Measurements from ENCODE around the gene RPTOR.
A peak's percentile ranks its signal among the peaks of the same experiment; 100 is the strongest.

Gene RPTOR

GRCh38 chr17:80998748-80999535 lies 454.3 kb downstream of the RPTOR start:
- peaks cover 7% of the 10 kb centered on the region for H3K4me1 ChIP-seq
- peaks cover 6% of the 10 kb centered on the region; the same call in 1 of the 2 replicates for H3K36me3 ChIP-seq
- no peak overlapping the region for H3K4me3 ChIP-seq (ENCODE audit: low read depth, low read length)
- peak; percentile 15 for DNase-seq
- H3K27me3 ChIP-seq: peaks cover 18% of the 10 kb centered on the region
- no peaks in the 10 kb centered on the region for H3K9me3 ChIP-seq
- no peak for TF ChIP-seq CTCF (IDR thresholded peaks at IDR 0.05; ENCODE audit: low read depth, low read length)

GRCh38 chr17:80999536-81000333 lies 455.1 kb downstream of the RPTOR start:
- no peak for TF ChIP-seq CTCF (IDR thresholded peaks at IDR 0.05; ENCODE audit: low read depth, low read length)
- H3K4me3 ChIP-seq (ENCODE audit: low read depth, low read length): no peak overlapping the region
- peaks cover 24% of the 10 kb centered on the region for H3K27me3 ChIP-seq
- peaks cover 6% of the 10 kb centered on the region; the same call in 1 of the 2 replicates for H3K36me3 ChIP-seq
- H3K4me1 ChIP-seq: peaks cover 7% of the 10 kb centered on the region
- no peaks in the 10 kb centered on the region for H3K9me3 ChIP-seq
- DNase-seq: no peak

- Histone ChIP-seq H3K36me3 (peaks cover 6% of the 10 kb centered on the region; the same call in 1 of the 2 replicates), H3K27me3 (peaks cover 29% of the 10 kb centered on the region), H3K4me1 (peaks cover 7% of the 10 kb centered on the region), H3K4me3 (ENCODE audit: low read depth, low read length) (no peak overlapping the region), H3K9me3 (no peaks in the 10 kb centered on the region)
- DNase-seq: no peak
- no peak for TF ChIP-seq CTCF (IDR thresholded peaks at IDR 0.05; ENCODE audit: low read depth, low read length)
Observed at GRCh38 chr17:81000334-81000630, 455.6 kb downstream of the RPTOR start.

- TF ChIP-seq CTCF (IDR thresholded peaks at IDR 0.05; ENCODE audit: low read depth, low read length): no peak
- H3K4me3 ChIP-seq (ENCODE audit: low read depth, low read length): no peak overlapping the region
- DNase-seq: no peak
Observed at GRCh38 chr17:81000631-81001357, 456.2 kb downstream of the RPTOR start.

GRCh38 chr17:81002013-81002384 lies 457.4 kb downstream of the RPTOR start:
- no peak for TF ChIP-seq CTCF (IDR thresholded peaks at IDR 0.05; ENCODE audit: low read depth, low read length)
- Histone ChIP-seq H3K36me3 (peaks cover 2% of the 10 kb centered on the region; the same call in 1 of the 2 replicates), H3K4me1 (peaks cover 7% of the 10 kb centered on the region), H3K9me3 (no peaks in the 10 kb centered on the region; the same call in 1 of the 2 replicates), H3K27me3 (peaks cover 47% of the 10 kb centered on the region), H3K4me3 (ENCODE audit: low read depth, low read length) (no peak overlapping the region)
- no peak for DNase-seq

More at GRCh38 chr17:81000631-81001357, 456.2 kb downstream of the RPTOR start:
- peaks cover 34% of the 10 kb centered on the region for H3K27me3 ChIP-seq
- no peaks in the 10 kb centered on the region for H3K9me3 ChIP-seq
- peaks cover 7% of the 10 kb centered on the region for H3K4me1 ChIP-seq
- H3K36me3 ChIP-seq: peaks cover 6% of the 10 kb centered on the region; the same call in 1 of the 2 replicates

All from BE2C (cell line).